ENCODE results near the gene SLC10A7. TPM values are rescaled to one million over a fixed set of nuclear protein-coding genes. Genes with fewer than 3 reads are reported as not detected.

SLC10A7 gene
- total and polyA plus RNA-seq, 2 experiments from 2014 or later = 0.81 to 4.3 TPM

- H3K27me3 Mint-ChIP-seq (ENCODE audit: insufficient read depth, low read depth, poor library complexity) = no peaks in the 10 kb centered on the region
Observed at GRCh38 chr4:146490106-146490505, 31.6 kb downstream of the SLC10A7 start.

More at GRCh38 chr4:146490106-146490505, 31.6 kb downstream of the SLC10A7 start:
- TF ChIP-seq EZH2 (IDR thresholded peaks at IDR 0.05; ENCODE audit: low read depth, unreplicated experiment) = no peak
- TF ChIP-seq REST (IDR thresholded peaks at IDR 0.05; ENCODE audit: unreplicated experiment) = no peak
- no peak for TF ChIP-seq ZNF462 (CRISPR knock-in tag; IDR thresholded peaks at IDR 0.05)
- no peak for TF ChIP-seq ZNF331 (CRISPR knock-in tag; IDR thresholded peaks at IDR 0.05; ENCODE audit: low read depth)
- TF ChIP-seq NANOG (IDR thresholded peaks at IDR 0.05; ENCODE audit: borderline replicate concordance) = no peak
- no peak for TF ChIP-seq JUNB (IDR thresholded peaks at IDR 0.05; ENCODE audit: unreplicated experiment)
- no peak for TF ChIP-seq CREB1 (CRISPR knock-in tag; IDR thresholded peaks at IDR 0.05; ENCODE audit: low read depth)
- no peak for TF ChIP-seq ZNF114 (CRISPR knock-in tag; IDR thresholded peaks at IDR 0.05)
- no peak for TF ChIP-seq POLR2AphosphoS5 (IDR thresholded peaks at IDR 0.05; ENCODE audit: low read depth)
- TF ChIP-seq STAT1 (IDR thresholded peaks at IDR 0.05; ENCODE audit: unreplicated experiment) = no peak
- TF ChIP-seq ETS1 (IDR thresholded peaks at IDR 0.05) = no peak
- no peak for TF ChIP-seq EZH2phosphoT487 (IDR thresholded peaks at IDR 0.05; ENCODE audit: unreplicated experiment)
- TF ChIP-seq CTCF (conservative IDR thresholded peaks at IDR 0.05; ENCODE audit: low read depth in 2 of 2) = no peak
- no peaks in the 10 kb centered on the region for H3K36me3 ChIP-seq (ENCODE audit: insufficient read depth)
- H4K20me1 ChIP-seq (replicated peaks; ENCODE audit: insufficient read depth) = no peaks in the 10 kb centered on the region
- H3K4me1 ChIP-seq (ENCODE audit: insufficient read depth) = no peaks in the 10 kb centered on the region
- no peak for DNase-seq (ENCODE audit: low spot score)
- no peak overlapping the region for H3K4me3 ChIP-seq
- H3K9me2 ChIP-seq (ENCODE audit: insufficient read depth) = no peaks in the 10 kb centered on the region
- H3K4me2 ChIP-seq = no peak overlapping the region
- Mint-ChIP-seq H3K4me3 (no peak overlapping the region), H3K4me1 (no peaks in the 10 kb centered on the region; the same call in 2 of the 3 replicates), H3K9me3 (no peaks in the 10 kb centered on the region), H3K36me3 (ENCODE audit: low read depth) (no peaks in the 10 kb centered on the region), H3K27ac (no peak overlapping the region)
- H3K27ac ChIP-seq (ENCODE audit: low read depth) = no peak overlapping the region
- no peaks in the 10 kb centered on the region for H3K79me2 ChIP-seq (replicated peaks; ENCODE audit: insufficient read depth)
- H2AFZ ChIP-seq = no peak overlapping the region
- H3K27me3 ChIP-seq (ENCODE audit: insufficient read depth) = no peaks in the 10 kb centered on the region
- H3F3A ChIP-seq (replicated peaks; ENCODE audit: low read depth) = no peaks in the 10 kb centered on the region
- ATAC-seq = no peak

All from GM23338 (cell line).